AG04450 (cell line): ENCODE measurements around the gene TOX3. TPM values are rescaled to one million over a fixed set of nuclear protein-coding genes. Genes with fewer than 3 reads are reported as not detected.

Source experiments
- CTCF ChIA-PET: fragments of 300-600, 350-600 bp; formaldehyde crosslinking; extraction: SDS; loops from one replicate; lab custom pipeline; 2022; ENCODE audit warnings: antibody characterized with exemption, inconsistent platforms; lab: Charles Lee
- POLR2A ChIA-PET: fragments of 350-600 bp; formaldehyde crosslinking; extraction: SDS; loops from one replicate; lab custom pipeline; 2021; ENCODE audit warnings: antibody characterized with exemption, inconsistent platforms; lab: Yijun Ruan, JAX
- DNase-seq: peaks from one replicate; pipeline ENCODE4 v3.0.0-alpha.2; 2011; ENCODE audit warnings: low read depth, low spot score
- H3K27ac ChIP-seq: one replicate; pipeline ENCODE4 v1.5.1; 2012; ENCODE audit warnings: low read depth, low read length, control low read depth
- H3K27me3 ChIP-seq: one replicate; pipeline ENCODE4 v1.6.0; 2012; ENCODE audit warnings: low read length; ENCODE audit not compliant: control insufficient read depth, insufficient read depth
- H3K4me3 ChIP-seq: 2 replicates; pipeline ENCODE4 v1.5.1; 2011; ENCODE audit warnings: mild to moderate bottlenecking, low read depth, low read length, control low read depth
- H3K9me3 ChIP-seq: 2 replicates; pipeline ENCODE4 v1.5.1; 2012; ENCODE audit warnings: low read length; ENCODE audit not compliant: control insufficient read depth, insufficient read depth
- CTCF ChIP-seq: IDR thresholded peaks from 2 replicates; pipeline ENCODE4 v1.5.1; 2011; ENCODE audit warnings: low read depth, low read length, control low read depth, inconsistent platforms
- polyA plus RNA-seq: library from polyadenylated mRNA; depleted of rRNA; stranded (reverse); fragments of >200 nt; gene quantifications from 2 replicates; pipeline ENCODE4 v1.2.3, GENCODE V29; 2011

Gene TOX3
- polyA plus RNA-seq, 1 experiment, result not detected

GRCh38 chr16:52451971-52452421 is 94.9 kb downstream of the TOX3 start:
- H3K4me3 ChIP-seq, result no peak overlapping the region
- POLR2A ChIA-PET, result no interaction called here
- TF ChIP-seq CTCF, result no peak
- H3K27ac ChIP-seq, result no peak overlapping the region
- DNase-seq, result no peak
- H3K9me3 ChIP-seq, result 0 out of 2 replicates have a peak, but pooled peaks cover 3% of the 10 kb centered on the region
- no peaks in the 10 kb centered on the region for H3K27me3 ChIP-seq
- CTCF ChIA-PET, result no interaction called here

GRCh38 chr16:52450916-52451315 is 96.0 kb downstream of the TOX3 start:
- ChIA-PET POLR2A (no interaction called here), CTCF (no interaction called here)
- Histone ChIP-seq H3K27ac (no peak overlapping the region), H3K4me3 (no peak overlapping the region), H3K9me3 (0 out of 2 replicates have a peak, but pooled peaks cover 3% of the 10 kb centered on the region), H3K27me3 (no peaks in the 10 kb centered on the region)
- TF ChIP-seq CTCF, result no peak
- DNase-seq, result no peak

GRCh38 chr16:52450241-52450640 is 96.7 kb downstream of the TOX3 start:
- Histone ChIP-seq H3K9me3 (0 out of 2 replicates have a peak, but pooled peaks cover 3% of the 10 kb centered on the region), H3K27me3 (no peaks in the 10 kb centered on the region), H3K27ac (no peak overlapping the region), H3K4me3 (no peak overlapping the region)
- POLR2A ChIA-PET, result no interaction called here
- no peak for DNase-seq
- TF ChIP-seq CTCF, result no peak
- CTCF ChIA-PET, result no interaction called here

GRCh38 chr16:52446080-52446479 is 100.9 kb downstream of the TOX3 start:
- H3K27ac ChIP-seq, result no peak overlapping the region
- CTCF ChIA-PET, result no interaction called here
- H3K4me3 ChIP-seq, result no peak overlapping the region
- TF ChIP-seq CTCF, result no peak
- H3K27me3 ChIP-seq, result no peaks in the 10 kb centered on the region
- POLR2A ChIA-PET, result no interaction called here
- 0 out of 2 replicates have a peak, but pooled peaks cover 3% of the 10 kb centered on the region for H3K9me3 ChIP-seq
- DNase-seq, result no peak

- no peak for DNase-seq
- POLR2A ChIA-PET, result no interaction called here
- TF ChIP-seq CTCF, result no peak
- CTCF ChIA-PET, result no interaction called here
- no peaks in the 10 kb centered on the region for H3K27me3 ChIP-seq
- H3K4me3 ChIP-seq, result no peak overlapping the region
- no peak overlapping the region for H3K27ac ChIP-seq
- H3K9me3 ChIP-seq, result peaks cover 9% of the 10 kb centered on the region
Measured at GRCh38 chr16:52441886-52442285, 105.1 kb downstream of the TOX3 start.
